Stimulated activated CD4-positive, alpha-beta T cell treated with anti-CD3 and anti-CD28 coated beads, Interleukin-2, amount 100 ng/mL, for 48 hours (primary cell): ENCODE results near the gene AGMAT.

Experiments
- DNase-seq, 2 donors: peaks; one replicate each; pipeline ENCODE4 v3.0.0-alpha.2; 2020

Gene AGMAT

GRCh38 chr1:15557594-15557993 is 27.3 kb downstream of the AGMAT start:
- no peak for DNase-seq

- DNase-seq: no peak
Measured at GRCh38 chr1:15557008-15557407, 27.8 kb downstream of the AGMAT start.

DNA sequence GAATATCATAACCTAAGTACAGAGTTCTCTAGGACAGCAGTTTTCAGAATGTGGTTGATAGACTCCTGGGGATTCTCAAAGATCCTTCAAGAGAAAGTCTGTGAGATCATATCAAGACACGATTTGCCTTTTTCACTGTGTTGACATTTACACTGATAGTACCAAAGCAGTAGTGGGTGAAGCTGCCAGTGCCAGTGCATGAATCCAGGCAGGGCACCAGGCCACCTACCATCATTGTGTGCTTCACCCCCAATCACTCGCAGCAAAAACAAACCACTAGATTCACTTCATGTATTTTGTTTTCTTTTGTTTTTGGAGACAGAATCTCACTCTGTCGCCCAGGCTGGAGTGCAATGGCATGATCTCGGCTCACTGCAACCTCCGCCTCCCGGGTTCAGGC is 34.3 kb downstream of the AGMAT start:
- no peak for DNase-seq

DNA sequence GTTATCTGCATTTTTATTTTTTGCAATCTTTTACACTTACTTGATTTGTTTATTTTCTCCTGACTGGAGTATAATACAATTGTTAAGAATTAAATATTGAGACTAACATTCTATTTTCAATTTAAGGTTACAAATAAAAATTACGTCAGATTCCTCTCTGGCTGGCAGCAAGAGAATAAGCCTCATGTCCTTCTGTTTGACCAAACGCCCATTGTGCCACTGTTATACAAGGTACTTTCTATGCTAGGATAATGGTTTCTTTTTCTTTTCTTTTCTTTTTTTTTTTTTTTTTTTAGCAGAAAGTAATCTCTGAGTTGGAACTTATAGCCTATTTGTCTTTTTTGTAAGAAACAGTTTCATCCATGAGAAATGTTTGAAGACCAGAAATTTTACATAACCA is 38.2 kb downstream of the AGMAT start:
- no peak for DNase-seq

DNA sequence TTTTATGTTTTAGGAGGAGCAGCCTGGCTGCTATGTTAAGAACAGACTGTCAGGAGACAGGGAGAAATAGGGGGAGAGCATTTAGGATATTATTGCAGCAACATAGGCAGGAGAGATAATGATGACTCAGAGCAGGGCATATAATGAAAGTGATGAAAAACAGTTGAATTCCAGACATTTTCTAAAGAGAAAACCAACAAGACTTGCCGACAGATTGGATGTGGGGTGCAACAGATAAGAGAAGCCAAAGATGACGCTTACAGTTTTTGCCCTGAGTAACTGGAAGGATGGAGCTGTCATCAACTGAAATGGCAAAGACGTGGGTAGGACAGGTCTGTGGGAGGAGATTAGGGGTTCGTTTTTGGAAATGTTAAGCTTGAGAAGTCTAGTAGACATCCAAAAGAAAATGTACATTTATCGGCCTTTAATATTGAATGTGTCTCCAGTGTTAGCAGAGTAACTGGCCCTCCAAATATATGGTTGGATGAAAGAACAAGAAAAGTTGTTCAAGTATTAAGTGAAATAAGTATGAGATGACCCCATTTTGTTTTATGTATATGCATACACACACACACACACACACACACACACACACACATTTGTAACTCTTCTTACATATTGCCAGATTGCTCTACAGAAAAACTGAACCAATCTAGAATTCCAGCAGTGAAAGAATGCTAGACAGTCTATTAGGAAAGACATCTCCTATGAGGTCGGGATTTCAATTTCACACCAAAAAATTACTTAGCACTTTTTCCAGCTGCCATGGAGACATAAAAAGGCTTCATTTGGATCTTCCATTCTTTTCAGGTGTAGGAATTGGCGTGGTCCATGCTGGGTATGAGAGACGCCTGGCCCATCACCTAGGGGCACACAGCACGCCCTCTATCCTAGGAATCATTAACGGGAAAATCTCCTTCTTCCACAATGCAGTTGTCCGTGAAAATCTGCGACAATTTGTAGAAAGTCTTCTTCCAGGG is 41.0 kb downstream of the AGMAT start:
- no peak for DNase-seq

DNA sequence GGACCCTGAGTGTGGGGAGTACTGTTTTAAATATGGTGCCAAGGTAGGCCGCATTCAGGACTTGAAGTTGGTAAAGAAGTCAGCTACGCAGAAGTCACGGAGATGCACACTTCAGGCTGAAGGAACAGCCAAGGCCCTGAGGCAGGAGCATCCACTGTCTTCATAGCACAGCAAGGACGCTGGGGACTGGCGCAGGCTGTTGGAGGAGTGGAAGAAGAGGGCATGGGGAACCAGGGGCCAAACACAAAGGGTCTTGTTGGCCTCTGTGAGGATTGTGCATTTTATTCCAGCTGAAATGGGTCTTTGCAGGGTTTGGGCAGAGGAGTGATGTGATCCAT is 41.6 kb downstream of the AGMAT start:
- no peak for DNase-seq

DNA sequence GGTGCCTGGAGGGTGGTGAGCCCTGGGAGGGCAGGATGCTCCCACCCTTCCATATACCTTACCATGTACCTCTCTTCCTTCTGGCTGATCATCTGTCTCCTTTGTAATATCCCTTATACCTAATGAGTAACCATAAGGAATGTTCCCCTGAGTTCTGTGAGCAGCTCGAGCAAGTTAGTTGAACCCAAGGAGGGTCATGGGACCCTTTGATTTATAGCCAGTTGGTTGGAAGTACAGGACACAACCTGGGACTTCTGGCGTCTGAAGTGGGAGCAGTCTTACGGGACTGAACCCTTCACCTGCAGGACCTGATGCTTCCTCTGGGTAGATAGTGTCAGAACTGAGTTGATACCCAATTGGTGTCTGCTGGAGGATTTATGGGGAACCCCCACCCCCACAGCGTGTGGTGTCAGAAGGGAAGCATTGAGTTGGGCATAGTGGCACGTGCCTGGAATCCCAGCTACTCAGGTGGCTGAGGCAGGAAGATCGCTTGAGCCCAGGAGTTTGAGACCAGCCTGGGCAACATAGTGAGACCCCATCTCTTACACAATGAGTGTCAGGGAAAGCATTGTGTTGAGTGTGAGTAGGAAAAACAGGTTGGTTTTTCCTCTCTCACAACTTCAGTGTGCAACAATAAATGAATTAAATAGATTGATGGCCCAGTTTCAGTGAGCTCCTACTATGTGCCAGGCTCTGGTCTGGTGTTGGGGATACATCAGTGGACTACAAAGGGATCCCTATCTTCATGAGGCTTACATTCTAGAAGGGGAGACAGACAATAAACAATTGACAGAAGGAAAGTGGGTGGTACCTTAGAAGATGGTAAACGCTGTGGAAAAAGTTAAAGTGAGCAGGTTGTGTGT is 42.2 kb downstream of the AGMAT start:
- DNase-seq: no peak

- no peak for DNase-seq
Measured at GRCh38 chr1:15541231-15541792, 43.5 kb downstream of the AGMAT start.

DNA sequence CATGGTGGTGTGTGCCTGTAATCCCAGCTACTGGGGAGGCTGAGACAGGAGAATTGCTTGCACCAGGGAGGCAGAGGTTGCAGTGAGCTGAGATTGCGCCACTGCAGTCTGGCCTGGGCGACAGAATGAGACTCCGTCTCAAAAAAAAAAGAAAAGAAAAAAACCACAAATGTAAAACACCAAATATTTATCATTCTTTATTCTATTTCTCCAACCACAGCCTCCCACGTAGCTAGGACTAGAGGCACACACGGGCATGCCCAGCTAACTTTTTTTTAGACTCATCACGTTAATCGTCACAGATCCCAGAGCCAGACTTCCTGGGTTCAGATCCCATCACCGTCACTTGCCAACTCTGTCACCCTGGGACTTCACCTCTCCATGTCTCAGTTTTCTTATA is 44.7 kb downstream of the AGMAT start:
- DNase-seq: no peak

DNA sequence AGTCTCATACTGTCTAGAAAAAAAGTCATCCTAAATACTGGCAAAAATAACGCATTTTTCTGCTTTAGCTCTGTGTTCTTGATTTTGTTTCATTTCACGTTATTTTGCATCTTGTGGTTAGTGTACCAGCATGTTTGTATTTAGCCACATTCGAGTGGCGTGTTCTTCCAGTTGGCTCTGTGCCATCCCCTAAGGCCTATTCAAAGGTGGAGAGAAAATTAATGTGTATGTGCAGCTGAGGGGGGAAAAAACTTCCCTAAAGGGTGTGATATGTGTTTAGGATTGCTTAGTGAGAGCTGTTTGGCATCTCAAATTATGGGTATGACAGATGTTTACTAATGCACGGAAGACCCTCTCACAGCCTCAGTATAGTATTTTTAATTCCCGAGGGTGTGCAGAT is 46.1 kb downstream of the AGMAT start:
- DNase-seq: no peak

DNA sequence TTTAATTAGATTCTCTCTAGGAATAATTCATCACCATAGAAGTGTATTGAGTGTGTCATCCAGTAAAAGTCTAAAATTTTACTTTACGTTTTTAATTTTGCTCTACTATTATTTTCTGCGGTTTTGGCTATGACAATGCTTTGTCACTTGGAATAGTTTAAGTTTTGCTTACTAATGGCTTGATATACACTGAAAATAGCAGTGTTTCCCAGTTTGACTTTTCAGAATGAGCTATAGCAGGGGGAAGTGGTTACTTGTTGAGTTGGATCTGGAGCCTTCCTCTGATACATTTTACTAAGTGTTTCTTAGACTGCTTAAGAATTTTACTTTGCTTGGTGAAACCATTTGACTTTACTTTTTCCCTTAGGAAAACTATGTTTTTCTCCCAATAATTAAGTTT is 53.2 kb downstream of the AGMAT start:
- no peak for DNase-seq

GRCh38 chr1:15531003-15531402 is 53.8 kb downstream of the AGMAT start:
- DNase-seq: no peak

DNA sequence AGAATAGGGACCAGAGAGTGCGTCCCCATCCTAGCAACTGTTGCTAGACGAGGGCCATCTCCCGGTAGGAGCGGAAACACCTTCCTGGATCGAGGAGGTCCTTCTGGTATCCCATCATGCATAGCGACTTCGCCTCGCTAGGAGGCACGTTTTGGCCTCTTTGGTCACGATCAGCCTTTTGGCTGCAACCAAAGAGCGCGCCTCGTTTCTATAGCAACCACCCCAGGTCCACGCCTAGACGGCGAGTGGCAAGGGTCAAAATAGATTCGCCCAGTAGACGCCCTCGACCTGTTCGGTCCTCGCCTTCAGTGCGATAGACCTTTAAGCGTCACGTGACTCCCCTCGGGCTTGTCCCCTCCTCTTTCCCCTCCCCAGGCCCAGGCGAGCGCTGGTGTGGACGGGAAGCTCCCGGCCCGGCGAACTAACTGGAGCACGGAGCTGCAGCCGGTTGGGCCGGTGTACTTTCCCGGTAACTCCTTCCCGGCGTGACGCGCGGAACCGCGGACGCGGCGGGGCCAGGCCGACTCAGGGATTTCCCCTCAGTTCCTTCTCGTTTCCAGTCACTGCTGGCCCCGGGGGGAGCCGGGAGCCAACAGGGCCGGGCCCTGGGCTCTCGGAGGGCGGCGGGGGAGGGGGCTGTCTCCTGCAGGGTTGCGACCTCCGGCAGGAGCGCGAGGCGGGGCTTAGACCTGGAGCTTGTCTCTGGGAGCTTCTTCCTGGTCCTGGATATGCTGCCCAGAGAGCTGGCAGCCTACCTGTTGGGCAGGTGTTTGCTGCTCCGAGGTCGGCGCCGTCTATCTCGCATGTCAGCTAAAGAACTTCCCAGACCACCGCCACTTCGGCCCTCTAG is 58.1 kb downstream of the AGMAT start, which contains the start of gene DNAJC16:
DNAJC16 (plus strand) TSS at position 359 of the 850 bp plus-strand sequence. CDS start 2,258 bp downstream, outside the sequence.
- DNase-seq: peak; percentile 92 to 95

DNA sequence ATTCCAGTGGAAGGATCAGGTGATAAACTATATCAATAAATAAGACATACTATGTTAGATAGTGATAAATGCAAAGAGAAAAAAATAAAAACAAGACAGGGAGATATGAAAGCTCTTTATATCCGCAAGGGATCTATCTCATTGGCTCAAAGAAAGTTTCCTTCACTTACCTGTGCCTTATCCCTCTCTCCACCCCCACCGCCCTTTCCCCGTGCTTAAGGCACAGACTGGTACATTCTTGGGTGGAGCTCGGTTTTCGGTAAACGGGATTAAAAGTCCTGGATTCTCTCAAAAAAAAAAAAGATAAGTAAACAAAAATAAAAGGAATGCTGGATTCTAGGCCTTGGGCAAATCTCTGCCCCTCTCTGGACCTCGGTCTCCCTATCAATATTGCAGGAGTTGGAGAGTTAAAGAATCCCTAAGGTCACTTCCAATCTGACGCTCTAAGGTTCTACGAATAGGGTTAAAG is 58.8 kb downstream of the AGMAT start:
- peak in 1 of 2 donors; percentile 5 for DNase-seq

DNA sequence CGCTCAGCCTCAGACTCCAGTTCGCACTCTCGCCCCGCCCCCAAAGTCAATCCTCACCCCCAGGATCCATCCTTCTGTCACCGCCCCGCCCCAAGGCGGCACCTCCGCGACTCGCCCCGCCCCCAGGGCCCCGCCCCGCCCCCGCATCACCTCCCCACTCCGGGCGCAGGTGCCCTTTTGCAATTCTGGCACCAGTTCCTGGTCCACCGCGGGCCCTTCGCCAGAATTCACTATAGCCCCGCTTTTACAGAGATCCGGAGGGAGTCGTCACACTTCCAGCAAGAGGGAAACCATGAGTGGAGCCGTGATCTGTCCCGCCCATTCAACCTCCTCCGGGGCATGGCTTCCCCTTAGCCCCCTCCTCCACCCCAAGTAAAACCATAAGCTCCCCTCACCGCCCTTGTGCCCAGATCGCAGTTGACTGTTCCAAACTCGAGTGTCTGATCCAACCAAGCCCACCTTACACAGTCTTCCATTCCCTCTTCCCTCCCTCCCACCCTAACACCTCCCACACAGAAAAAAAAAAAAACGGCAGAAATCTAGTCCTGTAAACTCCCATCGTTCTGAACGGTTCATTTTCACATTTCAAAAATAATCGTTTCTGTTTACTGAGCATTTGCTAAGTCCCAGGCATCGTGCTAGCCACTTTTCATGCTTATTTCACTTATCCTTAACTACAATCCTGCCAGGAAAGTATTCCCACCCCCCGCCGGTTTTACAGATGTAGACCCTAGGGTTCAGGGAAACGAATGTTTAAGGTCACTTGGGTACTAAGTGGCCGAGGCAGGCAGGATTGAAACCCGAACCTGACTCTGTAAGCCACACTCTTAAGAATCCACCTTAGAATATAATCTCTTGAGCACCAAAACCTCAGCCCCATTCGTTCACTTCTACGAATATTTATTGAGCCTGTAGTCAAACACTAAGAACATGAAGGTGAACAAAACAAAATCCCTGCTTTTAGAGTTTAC is 59.5 kb downstream of the AGMAT start:
- peak in 1 of 2 donors; percentile 6 for DNase-seq

- peak; percentile 100 for DNase-seq
Measured at GRCh38 chr1:15524283-15525049, 60.4 kb downstream of the AGMAT start.

GRCh38 chr1:15524021-15524282 is 60.9 kb downstream of the AGMAT start, which contains the start of gene CASP9:
CASP9 (minus strand) TSS chr1:15524215; CDS start chr1:15524200, 15 bp downstream.
- no peak for DNase-seq

GRCh38 chr1:15523104-15524020 is 61.5 kb downstream of the AGMAT start:
- DNase-seq: no peak

- DNase-seq: no peak
Measured at GRCh38 chr1:15522551-15522950, 62.3 kb downstream of the AGMAT start.
